SKM-1 treated with dmso at 0.1 percent for 144 hours (cell line): ENCODE data around the gene DLX2.

Experiments
- DNase-seq: peaks from one replicate; lab custom pipeline; 2025; ENCODE audit not compliant: unreplicated experiment; lab: John Stamatoyannopoulos, UW

DLX2 gene

DNA sequence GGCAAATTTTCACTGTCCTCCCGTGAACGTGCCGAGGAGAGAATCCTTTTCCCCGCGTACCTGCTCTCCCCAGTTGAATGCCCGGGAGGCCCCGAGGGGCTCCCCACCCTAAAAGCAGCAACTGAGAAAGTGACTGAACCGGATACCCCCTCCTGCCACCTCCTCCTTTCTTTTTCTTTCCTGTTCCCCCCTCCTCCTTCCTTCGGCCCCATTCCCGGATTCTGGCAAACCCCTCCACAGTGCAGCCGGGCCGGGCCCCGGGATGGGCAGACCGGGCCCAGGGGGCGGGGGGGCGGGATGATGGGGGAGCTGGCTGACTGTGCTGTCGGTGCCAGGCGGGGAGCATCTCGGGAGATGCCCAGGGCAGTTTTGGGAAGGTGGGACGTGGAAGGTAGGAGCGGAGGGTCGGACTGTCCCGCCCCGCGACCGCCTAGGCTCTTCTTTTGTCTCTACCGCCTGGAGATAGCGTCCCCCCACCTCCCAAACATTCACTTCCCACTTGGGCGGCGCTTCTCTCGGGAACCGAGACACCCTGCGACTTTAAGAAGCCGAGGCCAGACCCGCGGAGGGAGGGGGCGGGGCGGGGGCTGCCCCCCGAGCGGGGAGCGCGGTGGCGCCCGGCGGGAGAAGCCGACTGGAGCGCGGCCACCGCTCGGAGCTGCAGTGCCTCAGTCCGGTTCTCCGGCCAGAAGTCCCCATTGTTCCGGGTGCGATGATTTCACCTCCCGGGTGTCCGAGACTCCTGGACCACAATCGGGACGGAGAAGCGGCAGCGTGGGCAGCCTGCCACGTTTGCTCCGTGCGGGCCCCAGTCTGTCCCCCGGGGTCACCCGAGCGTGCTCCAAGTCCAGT lies 8.2 kb downstream of the DLX2 start:
- no peak for DNase-seq

DNA sequence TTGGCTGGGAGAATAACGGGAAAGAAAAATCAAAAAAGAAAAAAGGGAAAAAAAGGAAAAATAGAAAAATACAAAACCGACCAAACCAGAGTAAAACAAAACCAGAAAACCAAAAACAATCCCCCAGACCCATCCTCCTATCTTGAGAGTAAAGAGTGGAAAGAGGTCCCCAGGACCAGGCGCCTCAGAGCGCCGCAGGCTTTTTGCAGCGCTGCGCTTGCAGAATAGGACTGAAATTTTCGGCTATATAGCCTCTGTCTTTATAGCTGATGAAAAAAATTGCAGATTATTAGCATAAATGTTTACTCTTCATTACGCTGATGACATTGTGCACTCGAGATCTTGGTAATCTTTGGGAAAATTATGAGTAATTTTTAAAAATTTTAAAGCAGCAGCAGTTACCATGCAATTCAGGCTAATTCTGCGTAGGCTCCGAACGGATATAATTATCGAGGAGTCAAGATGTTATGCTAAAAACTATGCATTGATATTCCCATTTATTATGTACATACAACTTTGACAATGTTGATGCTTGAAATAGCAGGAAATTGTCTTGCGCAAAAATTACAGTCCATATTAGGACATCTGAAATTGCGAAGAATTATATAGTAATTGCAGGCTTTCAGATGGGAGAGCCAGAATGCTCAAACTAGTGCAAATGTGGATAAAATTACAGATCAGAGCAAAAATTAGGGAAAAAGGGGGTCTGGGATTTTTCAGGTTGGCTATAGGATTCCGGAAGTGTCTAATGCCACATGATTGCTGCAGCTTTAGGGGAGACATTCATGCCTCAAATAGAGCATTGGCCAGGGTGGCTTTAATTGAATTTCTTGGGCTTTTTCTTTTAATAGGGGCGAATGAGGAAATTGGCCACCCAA lies 9.0 kb downstream of the DLX2 start:
- no peak for DNase-seq

DNA sequence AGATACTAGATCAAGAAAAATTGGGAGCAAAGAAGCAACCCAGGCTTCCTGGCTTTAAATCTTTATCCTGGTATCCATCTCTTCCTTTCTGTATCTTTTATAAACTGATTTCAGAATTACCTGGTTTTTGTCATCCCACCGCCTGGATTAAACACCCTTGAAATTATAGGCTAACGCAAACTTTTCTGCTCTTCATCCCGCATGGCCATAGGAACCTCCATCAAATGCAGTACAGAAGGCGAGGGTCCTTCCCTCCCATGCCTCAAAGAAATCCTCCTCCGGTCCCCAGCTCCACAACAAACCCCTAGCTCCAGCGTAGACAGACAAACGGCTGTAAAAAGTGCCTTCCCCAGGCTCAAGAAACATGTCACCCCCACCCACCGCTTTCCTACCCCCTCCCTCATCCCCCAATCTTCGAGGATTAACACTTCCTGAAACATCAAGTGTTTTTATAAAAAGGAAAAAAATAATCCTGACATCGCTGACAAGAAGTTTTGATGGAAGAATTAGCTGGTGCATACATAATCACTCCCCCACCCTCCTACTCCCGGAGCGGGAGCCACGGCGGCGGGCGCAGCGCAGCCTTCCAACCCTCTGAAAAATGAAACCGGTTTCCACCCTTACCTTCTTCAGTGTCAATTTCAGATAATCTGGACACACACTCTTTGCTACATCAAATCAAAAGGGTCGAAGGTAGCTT lies 9.8 kb downstream of the DLX2 start:
- DNase-seq, result no peak

DNA sequence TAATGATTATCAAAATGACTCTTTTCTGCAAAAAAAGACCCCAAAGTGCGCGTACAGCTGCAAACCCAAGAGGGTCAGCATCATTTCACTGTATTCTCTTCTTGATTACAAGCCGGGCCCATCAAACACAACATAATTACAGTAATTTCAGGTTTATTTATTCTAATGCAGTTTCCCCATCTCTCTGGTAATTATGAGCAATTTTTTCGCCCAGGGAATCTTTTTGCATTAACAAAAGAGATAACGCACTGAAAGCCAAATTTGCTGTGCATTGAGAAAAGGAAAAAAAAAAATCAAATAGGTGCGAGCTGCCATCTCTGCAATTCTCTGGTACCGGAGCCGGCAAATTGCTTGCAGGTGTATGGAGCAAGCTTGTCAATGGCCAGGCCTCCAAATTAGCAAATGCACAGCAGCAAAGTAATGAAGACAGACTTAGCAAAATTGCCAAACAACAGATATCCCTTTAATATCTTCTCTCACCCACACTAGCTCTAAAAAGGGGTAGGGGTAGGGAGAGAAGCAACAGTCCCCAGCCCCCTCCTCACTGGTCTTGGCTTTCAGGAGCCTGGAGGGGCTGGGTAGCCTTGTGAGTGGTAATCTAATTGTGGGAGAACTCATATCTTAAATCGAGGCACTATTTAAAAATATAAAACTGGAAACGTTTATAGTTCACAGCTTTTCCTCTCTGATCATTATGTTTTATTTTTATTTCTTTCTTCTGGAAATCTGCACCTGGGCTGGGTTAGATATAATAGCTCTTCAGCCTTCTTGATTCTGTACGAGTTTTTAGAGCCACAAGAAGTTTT lies 10.7 kb downstream of the DLX2 start:
- DNase-seq, result no peak

DNA sequence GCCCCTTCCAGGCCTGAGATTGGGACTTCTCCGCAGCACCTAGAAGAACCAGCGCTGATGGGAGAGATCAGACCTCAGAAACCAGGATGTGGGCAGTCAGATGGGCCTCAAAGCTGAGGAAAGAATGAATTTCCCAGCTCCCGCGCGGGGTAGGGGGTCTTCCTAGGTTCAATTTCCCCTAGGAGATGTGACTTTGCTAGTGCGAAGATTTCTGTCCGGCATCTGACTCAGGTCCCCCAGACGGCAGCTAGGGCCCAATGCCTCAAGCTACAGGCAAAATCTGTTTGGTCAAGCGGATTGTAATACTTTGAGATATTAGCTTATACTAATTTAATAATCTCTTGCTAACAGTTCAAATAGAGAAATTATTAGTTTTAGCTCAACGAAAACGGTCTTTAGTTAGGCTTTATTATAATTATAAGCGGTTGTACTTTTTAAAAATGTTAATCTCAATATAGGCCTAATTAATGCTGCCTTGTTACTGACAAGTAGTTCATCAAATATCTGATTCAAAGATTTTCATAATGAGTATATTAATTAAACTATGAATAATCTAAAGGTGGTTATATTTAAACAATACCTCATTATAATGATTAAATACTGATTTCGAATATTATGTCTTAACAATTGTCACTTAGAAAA lies 11.6 kb downstream of the DLX2 start:
- DNase-seq, result no peak

- no peak for DNase-seq
Observed at GRCh38 chr2:172090044-172090961, 12.4 kb downstream of the DLX2 start.

DNA sequence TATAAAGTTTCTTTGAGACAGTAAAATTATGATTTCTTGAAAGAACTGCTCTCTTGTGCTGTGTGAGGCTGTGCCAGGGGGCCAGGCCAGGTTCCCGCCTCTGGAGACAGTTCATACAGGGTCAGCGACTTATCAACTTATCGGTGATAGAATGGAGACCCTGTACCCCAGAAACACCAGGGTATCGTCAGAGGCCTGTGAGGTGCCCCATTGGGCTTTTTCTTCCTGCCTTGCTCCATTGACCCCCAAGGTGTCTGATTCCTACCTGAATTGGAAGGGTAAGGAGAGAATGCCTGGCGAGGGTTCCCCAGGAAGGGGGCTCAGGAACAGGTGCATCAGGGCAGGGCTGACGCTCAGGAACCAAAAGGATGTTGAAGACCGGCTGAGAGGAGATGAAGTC lies 13.1 kb downstream of the DLX2 start:
- no peak for DNase-seq

- no peak for DNase-seq
Observed at GRCh38 chr2:172089005-172089504, 13.6 kb downstream of the DLX2 start.

DNA sequence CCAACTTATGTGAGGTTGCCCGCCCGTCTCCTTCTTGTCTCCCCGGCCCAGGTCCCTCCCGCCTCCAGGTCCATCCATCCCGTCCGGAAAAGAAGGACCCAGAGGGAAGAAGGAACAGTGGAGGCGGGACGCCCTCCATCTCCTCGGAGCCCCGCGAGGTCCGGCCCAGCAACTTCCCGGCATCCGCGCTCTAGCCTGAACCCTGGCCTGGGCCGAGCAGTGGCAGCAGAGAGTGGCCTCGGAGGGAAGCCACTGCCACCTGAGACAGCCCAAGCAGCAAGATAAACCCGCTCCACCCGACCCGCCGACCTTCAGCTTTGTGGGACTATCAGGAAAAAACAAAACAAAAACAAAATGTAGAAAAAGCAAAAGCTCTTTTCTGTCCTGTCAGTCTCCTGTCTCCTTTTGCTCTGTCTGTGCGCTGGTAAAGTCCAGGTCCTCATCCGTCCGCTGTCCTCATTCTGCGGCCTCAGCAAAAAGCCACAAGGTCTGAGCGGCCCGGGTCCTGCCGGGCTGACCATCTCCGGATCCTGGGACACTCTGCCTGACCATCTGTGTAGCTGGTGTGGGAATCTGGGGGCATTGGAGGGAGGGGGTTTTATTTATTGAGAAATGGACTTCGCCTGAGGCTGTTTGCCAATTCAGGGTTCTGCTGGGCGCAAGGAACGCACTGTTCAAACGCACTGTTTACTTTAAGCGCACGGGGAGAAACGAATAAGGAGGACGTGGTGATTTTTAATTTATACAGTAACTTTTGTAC lies 14.3 kb downstream of the DLX2 start:
- DNase-seq, result no peak

DNA sequence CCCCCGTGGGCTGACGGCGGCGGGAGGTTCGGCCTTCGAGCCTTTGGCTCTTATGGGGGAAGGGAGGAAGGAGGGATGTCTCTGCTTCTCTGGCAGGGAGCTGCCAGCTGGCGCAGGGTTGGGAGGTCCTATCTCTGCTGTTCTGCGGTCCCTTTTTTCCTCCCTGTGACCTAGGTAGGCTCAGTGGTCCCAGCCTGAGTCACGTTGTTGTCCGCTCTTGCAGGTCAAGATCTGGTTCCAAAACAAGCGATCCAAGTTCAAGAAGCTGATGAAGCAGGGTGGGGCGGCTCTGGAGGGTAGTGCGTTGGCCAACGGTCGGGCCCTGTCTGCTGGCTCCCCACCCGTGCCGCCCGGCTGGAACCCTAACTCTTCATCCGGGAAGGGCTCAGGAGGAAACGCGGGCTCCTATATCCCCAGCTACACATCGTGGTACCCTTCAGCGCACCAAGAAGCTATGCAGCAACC lies 14.9 kb downstream of the DLX2 start:
- DNase-seq, result no peak

DNA sequence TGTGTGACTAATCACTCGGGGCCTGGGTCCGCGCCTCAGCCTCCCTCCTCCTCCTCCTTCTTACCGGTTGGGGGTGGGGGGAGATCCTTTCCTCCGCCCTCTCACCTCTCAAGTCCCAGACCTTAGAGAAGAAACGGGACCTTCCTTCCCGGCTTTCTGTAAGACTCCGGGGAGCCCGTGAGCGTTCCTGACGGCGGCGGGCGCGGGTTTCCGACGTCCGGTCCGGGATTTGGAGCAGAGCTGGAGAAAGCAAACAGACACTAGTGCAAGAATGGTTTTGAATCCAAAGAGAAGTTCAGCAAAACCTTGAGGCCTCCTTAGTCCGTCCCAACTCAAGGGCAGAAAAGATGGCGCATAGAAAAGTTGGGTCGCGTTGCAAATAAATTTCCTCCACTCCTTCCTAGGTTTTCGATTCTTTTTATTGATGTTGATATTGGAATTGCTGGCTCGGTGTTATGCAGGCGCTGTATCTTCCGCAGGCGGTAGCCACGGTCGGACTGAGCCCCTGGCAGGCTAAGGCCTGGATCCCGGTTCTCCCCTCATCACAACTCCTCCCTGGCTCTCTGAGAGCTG lies 15.4 kb downstream of the DLX2 start:
- no peak for DNase-seq

- peak; percentile 54 for DNase-seq
Observed at GRCh38 chr2:172086241-172087206, 16.2 kb downstream of the DLX2 start.

- no peak for DNase-seq
Observed at GRCh38 chr2:172085460-172086159, 17.1 kb downstream of the DLX2 start, which contains the start of gene DLX1. DLX1 (plus strand) TSS chr2:172085507; CDS start chr2:172085678, 171 bp downstream.

DNA sequence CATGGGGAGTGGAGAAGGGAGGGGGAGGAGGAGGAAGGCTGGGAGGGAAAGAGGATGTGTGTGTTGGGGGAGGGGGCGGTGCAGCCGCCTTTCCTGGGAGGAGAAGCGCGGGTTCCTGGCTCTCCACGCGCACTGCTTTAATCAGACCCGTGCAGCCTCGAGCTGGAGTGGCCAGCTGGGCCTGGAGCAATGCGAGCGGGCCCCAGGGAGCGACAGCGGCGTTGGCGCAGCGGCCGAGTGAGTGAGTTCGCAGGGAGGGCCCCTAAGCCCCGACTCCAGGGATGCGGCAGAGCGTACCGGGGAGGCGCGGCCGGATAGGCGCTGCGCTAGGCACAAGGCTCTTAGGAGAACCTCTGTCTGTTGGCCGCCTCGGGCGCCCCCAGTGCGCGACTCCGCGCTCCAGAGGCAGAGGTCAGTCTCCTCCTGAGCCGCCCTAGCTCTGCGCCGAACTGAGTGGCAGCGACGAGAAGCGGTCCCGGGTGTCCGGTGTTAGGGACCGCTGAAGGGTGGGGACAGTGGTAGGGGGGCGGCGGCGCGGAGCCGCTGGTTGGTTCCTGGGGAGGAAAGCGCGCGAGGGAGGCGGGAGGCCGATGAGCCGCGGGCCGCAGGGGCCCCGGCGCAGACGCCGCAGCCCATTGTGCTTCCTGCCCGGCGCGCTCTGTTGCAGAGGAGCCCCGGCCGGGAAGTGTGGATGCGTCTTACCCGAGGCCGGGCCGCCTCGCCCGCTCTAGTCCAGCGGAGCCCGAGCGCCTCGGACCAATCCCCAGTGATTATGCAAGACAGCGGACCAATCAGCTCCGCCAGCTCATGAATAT lies 17.8 kb downstream of the DLX2 start:
- DNase-seq, result peak; percentile 75

GRCh38 chr2:172084395-172084644 lies 18.4 kb downstream of the DLX2 start:
- peak; percentile 49 for DNase-seq
